ENCODE results near the gene ITGB4.
"Not testable (repeated sequence)": the region's sequence is repeated elsewhere in the genome, so short reads cannot be mapped to it uniquely, and the experiment has no call there.

ITGB4 gene

GRCh38 chr17:75771334-75772281, 50.3 kb downstream of the ITGB4 start:
- peak; percentile 26 for DNase-seq (ENCODE audit: low spot score)

- no peak for DNase-seq (ENCODE audit: low spot score)
These were observed 52.0 kb downstream of the ITGB4 start for GRCh38 chr17:75773121-75773807.

GRCh38 chr17:75773808-75774470, 52.7 kb downstream of the ITGB4 start:
- no peak for DNase-seq (ENCODE audit: low spot score)

- no peak for DNase-seq (ENCODE audit: low spot score)
These were observed 53.3 kb downstream of the ITGB4 start for GRCh38 chr17:75774471-75774990.

GRCh38 chr17:75774991-75775668, 53.9 kb downstream of the ITGB4 start:
- no peak for DNase-seq (ENCODE audit: low spot score)

GRCh38 chr17:75776386-75777295, 55.4 kb downstream of the ITGB4 start:
- no peak for DNase-seq (ENCODE audit: low spot score)

- no peak for DNase-seq (ENCODE audit: low spot score)
These were observed 56.1 kb downstream of the ITGB4 start for GRCh38 chr17:75777296-75777922.

GRCh38 chr17:75778066-75778860, 57.0 kb downstream of the ITGB4 start:
- DNase-seq (ENCODE audit: low spot score): not testable (repeated sequence)

- no peak for DNase-seq (ENCODE audit: low spot score)
These were observed 57.6 kb downstream of the ITGB4 start for GRCh38 chr17:75778861-75779249.

GRCh38 chr17:75779250-75779986, 58.2 kb downstream of the ITGB4 start:
- DNase-seq (ENCODE audit: low spot score): peak; percentile 99

- no peak for DNase-seq (ENCODE audit: low spot score)
These were observed 59.0 kb downstream of the ITGB4 start for GRCh38 chr17:75779987-75780889.

GRCh38 chr17:75783069-75783783, 62.0 kb downstream of the ITGB4 start:
- DNase-seq (ENCODE audit: low spot score): peak; percentile 36

- no peak for DNase-seq (ENCODE audit: low spot score)
These were observed 62.7 kb downstream of the ITGB4 start for GRCh38 chr17:75783803-75784472.

- peak; percentile 99 for DNase-seq (ENCODE audit: low spot score)
These were observed 63.3 kb downstream of the ITGB4 start, which contains the start of gene UNK for GRCh38 chr17:75784473-75785015. UNK (plus strand) TSS chr17:75784806; CDS start chr17:75784881, 75 bp downstream.

- DNase-seq (ENCODE audit: low spot score): peak; percentile 94
These were observed 64.0 kb downstream of the ITGB4 start for GRCh38 chr17:75785016-75785890.
